Upper lobe of right lung (tissue), 1 donor: ENCODE data around the gene A4GALT. TPM values are rescaled to one million over a fixed set of nuclear protein-coding genes. Genes with fewer than 3 reads are reported as not detected.

Experiments
- ATAC-seq: fragments of 200-7000 bp; cut with Tn5 transposase; one replicate; pipeline ENCODE4 v1.9.1; 2020; ENCODE audit warnings: mild to moderate bottlenecking, moderate library complexity
- DNase-seq: peaks from one replicate; pipeline ENCODE4 v3.0.0-alpha.2; 2020
- H3K27ac ChIP-seq: fragments of 200-600 bp; one replicate; pipeline ENCODE4 v1.8.0; 2022
- H3K27me3 ChIP-seq: fragments of 200-600 bp; one replicate; pipeline ENCODE4 v1.8.0; 2022; ENCODE audit warnings: mild to moderate bottlenecking
- H3K36me3 ChIP-seq: fragments of 200-600 bp; one replicate; pipeline ENCODE4 v1.8.0; 2022
- H3K4me1 ChIP-seq: fragments of 200-600 bp; one replicate; pipeline ENCODE4 v1.8.0; 2022
- H3K4me3 ChIP-seq: fragments of 200-600 bp; one replicate; pipeline ENCODE4 v1.8.0; 2022; ENCODE audit warnings: mild to moderate bottlenecking
- H3K9me3 ChIP-seq: fragments of 200-600 bp; one replicate; pipeline ENCODE4 v1.8.0; 2022
- intact Hi-C: fragments of 100-400 bp; cut with DNase I; formaldehyde crosslinking; loops from one replicate; pipeline ENCODE4 v1.11.0; 2022
- total RNA-seq: library from RNA; stranded (reverse); fragmentation: NEBNext Ultra II Directional; extraction: Animal tissue kit (Norgen Biotek cat#: 25700); gene quantifications from one replicate; pipeline ENCODE4 v1.2.1, GENCODE V29; 2021
- TF ChIP-seq, protein P1 (sequence below): fragments of 200-600 bp; IDR thresholded peaks from one replicate; pipeline ENCODE4 v1.8.0; 2022; ENCODE audit warnings: antibody characterized with exemption
- donor health status: DM: no; HTN: yes; CAD: no; lungs with severe emphysema.

Gene A4GALT
- total RNA-seq, 1 donor from 2014 or later = 25.7 TPM

DNA sequence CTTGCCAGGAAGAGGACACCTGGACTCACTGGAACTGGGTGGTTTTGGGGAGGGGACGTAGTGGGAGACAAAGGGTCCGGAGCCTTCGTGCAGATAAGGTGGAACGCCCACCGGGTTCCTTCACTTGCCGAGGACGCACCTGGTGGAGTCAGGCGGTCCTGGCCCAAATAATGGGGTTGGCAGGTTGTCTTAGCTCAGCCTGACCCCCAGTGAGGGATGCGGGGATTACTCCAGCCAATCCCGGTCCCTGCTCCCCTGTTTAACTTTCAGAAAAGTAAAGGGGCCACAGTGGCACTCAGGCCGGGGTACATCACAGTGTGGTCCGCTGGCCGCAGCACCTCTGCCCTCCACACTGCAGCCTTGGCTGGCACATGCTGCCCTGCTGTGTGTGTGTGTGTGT lies 18.0 kb downstream of the A4GALT start:
- intact Hi-C loops = no loop called here
- Histone ChIP-seq H3K4me3 (no peak overlapping the region), H3K27ac (no peak overlapping the region), H3K36me3 (no peaks in the 10 kb centered on the region), H3K27me3 (no peaks in the 10 kb centered on the region), H3K4me1 (peaks cover 8% of the 10 kb centered on the region), H3K9me3 (no peaks in the 10 kb centered on the region)
- no peak for ATAC-seq
- TF ChIP-seq, protein P1, sequence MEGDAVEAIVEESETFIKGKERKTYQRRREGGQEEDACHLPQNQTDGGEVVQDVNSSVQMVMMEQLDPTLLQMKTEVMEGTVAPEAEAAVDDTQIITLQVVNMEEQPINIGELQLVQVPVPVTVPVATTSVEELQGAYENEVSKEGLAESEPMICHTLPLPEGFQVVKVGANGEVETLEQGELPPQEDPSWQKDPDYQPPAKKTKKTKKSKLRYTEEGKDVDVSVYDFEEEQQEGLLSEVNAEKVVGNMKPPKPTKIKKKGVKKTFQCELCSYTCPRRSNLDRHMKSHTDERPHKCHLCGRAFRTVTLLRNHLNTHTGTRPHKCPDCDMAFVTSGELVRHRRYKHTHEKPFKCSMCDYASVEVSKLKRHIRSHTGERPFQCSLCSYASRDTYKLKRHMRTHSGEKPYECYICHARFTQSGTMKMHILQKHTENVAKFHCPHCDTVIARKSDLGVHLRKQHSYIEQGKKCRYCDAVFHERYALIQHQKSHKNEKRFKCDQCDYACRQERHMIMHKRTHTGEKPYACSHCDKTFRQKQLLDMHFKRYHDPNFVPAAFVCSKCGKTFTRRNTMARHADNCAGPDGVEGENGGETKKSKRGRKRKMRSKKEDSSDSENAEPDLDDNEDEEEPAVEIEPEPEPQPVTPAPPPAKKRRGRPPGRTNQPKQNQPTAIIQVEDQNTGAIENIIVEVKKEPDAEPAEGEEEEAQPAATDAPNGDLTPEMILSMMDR = no peak
- DNase-seq = no peak

DNA sequence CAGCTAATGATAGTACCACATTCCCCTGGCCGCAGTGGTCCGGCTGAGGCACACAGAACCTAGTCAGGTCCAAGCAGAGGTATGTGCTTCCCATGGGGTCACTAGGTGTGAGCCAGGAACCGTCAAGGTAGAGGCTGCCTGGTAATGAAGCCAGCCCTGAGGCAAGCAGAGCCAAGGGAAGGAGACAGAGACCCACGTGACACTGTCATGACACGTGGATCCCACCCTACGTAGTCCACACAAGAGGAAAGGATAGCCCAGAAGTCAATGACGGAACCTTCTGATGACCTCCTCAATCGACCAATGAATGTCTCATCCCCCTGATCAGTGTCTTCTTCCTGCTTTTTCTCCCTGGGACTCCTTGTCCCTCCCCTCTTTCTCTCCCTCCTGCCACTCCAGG lies 19.0 kb downstream of the A4GALT start:
- peaks cover 14% of the 10 kb centered on the region for H3K4me1 ChIP-seq
- TF ChIP-seq, protein P1 = no peak
- no peak overlapping the region for H3K4me3 ChIP-seq
- no peak overlapping the region for H3K27ac ChIP-seq
- DNase-seq = no peak
- H3K9me3 ChIP-seq = no peaks in the 10 kb centered on the region
- intact Hi-C loops = no loop called here
- no peaks in the 10 kb centered on the region for H3K36me3 ChIP-seq
- ATAC-seq = no peak
- no peaks in the 10 kb centered on the region for H3K27me3 ChIP-seq

DNA sequence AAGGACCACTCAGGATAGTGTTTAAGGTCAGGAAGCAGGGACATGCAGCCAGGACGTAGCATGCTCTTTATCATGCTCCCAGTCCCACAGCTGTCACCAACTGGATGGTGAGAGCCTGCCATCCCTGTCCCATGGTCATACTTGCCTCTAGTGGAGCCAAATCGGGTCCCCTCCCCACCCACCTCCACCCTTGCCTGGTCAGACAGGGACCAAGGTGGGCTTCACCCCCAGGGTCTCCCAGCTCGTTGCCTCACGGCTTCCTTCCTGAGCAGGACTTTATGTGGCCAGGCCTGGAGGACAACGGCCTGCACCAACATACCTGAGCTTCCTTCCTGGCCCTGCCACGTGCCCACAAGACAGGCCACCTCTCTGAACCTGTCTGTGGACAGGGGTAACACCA lies 19.8 kb downstream of the A4GALT start:
- no peaks in the 10 kb centered on the region for H3K9me3 ChIP-seq
- no peaks in the 10 kb centered on the region for H3K27me3 ChIP-seq
- intact Hi-C loops = no loop called here
- ATAC-seq = no peak
- no peak for DNase-seq
- no peak overlapping the region for H3K4me3 ChIP-seq
- peaks cover 14% of the 10 kb centered on the region for H3K4me1 ChIP-seq
- no peaks in the 10 kb centered on the region for H3K36me3 ChIP-seq
- no peak overlapping the region for H3K27ac ChIP-seq
- TF ChIP-seq, protein P1 = no peak

DNA sequence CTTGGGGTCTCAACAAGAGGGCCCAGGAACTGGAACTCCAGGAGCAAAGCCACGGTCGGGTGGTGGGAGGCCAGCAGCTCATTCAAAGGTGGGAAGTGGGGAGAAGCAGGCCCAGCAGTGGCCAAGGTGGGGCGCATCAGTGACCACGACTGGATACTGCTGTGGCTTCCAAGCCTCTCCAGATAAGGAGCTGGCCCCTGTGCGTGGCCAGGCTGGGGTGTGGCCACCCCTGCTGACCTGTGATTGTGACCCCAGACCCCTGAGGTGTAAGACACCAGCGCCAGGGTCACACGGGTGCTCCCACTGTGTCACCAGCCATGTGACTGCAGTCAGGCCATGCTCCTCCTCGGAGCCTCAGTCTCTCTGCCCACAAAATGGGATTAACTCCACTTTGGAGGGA lies 20.3 kb downstream of the A4GALT start:
- no peak overlapping the region for H3K27ac ChIP-seq
- no peaks in the 10 kb centered on the region for H3K27me3 ChIP-seq
- DNase-seq (no peak), ATAC-seq (no peak)
- peaks cover 14% of the 10 kb centered on the region for H3K4me1 ChIP-seq
- no peaks in the 10 kb centered on the region for H3K36me3 ChIP-seq
- TF ChIP-seq, protein P1 = no peak
- intact Hi-C loops = no loop called here
- H3K9me3 ChIP-seq = no peaks in the 10 kb centered on the region
- H3K4me3 ChIP-seq = no peak overlapping the region

DNA sequence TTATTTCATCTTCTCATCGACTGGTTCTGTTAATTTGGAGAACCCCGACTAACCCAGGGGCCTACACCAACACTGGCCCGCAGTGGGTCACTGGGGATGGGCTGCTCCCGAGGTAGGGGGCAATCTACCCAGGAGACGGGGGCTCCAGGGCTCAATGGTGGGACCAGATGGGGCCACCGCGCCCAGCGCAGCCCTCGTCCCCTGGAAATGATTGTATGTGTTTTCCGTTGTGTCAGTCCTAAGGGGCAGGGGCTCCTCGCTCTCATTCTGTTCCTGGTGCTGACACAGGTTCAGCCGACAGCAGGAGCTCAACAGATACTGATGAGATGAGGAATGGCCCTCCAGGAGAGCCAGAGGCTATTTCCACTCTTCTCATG lies 20.7 kb downstream of the A4GALT start:
- no peak for ATAC-seq
- Histone ChIP-seq H3K27me3 (no peaks in the 10 kb centered on the region), H3K9me3 (no peaks in the 10 kb centered on the region), H3K4me1 (peaks cover 14% of the 10 kb centered on the region), H3K4me3 (no peak overlapping the region), H3K36me3 (no peaks in the 10 kb centered on the region), H3K27ac (no peak overlapping the region)
- TF ChIP-seq, protein P1 = no peak
- intact Hi-C loops = no loop called here
- no peak for DNase-seq

DNA sequence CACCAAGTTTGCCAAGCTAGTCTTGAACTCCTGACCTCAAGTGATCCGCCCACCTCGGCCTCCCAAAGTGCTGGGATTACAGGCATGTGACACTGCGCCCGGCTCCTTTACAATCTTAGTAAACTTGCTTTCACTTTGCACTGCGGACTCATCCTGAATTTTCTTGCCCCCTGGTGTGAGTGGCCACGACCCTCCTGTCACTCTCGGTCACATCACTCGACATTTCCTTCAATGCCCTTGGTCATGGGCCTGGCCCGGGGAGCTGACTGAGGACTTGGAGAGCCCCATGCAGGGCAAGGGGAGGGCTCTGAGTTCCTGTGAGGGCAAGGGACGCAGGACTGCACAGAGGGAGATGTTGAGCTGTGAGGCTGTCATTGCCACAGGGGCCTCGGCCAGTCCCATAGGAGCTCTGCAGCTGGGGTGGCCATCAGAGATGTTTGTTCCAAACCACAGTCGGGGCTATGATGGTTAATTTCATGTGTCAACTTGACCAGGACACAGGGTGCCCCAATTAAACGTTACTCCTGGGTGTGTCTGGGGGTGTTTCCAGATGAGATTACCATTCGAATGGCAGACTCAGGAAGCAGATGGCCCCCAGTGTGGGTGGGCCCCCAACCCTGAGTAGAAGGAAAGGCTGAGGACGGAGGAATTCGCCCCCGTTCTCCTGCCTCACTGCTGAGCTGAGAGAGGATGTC lies 21.2 kb downstream of the A4GALT start:
- ATAC-seq = no peak
- H3K27ac ChIP-seq = no peak overlapping the region
- H3K36me3 ChIP-seq = no peaks in the 10 kb centered on the region
- no peaks in the 10 kb centered on the region for H3K27me3 ChIP-seq
- peaks cover 14% of the 10 kb centered on the region for H3K4me1 ChIP-seq
- intact Hi-C loops = no loop called here
- TF ChIP-seq, protein P1 = no peak
- H3K9me3 ChIP-seq = no peaks in the 10 kb centered on the region
- DNase-seq = no peak
- no peak overlapping the region for H3K4me3 ChIP-seq
